Loucy (cell line): ENCODE results near the gene RPTOR.

Experiments
- H2AFZ ChIP-seq: fragments of 200-600 bp; sonication (generic); 2 replicates; pipeline ENCODE4 v1.6.0; 2016; ENCODE audit warnings: antibody characterized with exemption, mild to moderate bottlenecking, low read length, moderate library complexity
- H3F3A ChIP-seq: fragments of 200-600 bp; 2 replicates; pipeline ENCODE4 v1.6.0; 2016; ENCODE audit warnings: antibody characterized with exemption, low read depth, mild to moderate bottlenecking
- H3K27me3 ChIP-seq: fragments of 200-600 bp; sonication (generic); 2 replicates; pipeline ENCODE4 v1.6.1; 2014; ENCODE audit warnings: low read length, mild to moderate bottlenecking; ENCODE audit not compliant: insufficient read depth, poor library complexity, severe bottlenecking
- H3K36me3 ChIP-seq: fragments of 200-600 bp; sonication (generic); 2 replicates; pipeline ENCODE4 v1.6.1; 2016; ENCODE audit warnings: low read length; ENCODE audit not compliant: insufficient read depth
- H3K4me1 ChIP-seq: fragments of 200-600 bp; sonication (generic); 2 replicates; pipeline ENCODE4 v1.5.1; 2014; ENCODE audit warnings: low read length, mild to moderate bottlenecking; ENCODE audit not compliant: insufficient read depth, poor library complexity, severe bottlenecking
- H3K4me2 ChIP-seq: fragments of 200-600 bp; sonication (generic); 2 replicates; pipeline ENCODE4 v1.6.0; 2014; ENCODE audit warnings: antibody characterized with exemption, low read length, low read depth, mild to moderate bottlenecking; ENCODE audit not compliant: poor library complexity, severe bottlenecking
- H3K4me3 ChIP-seq: fragments of 200-600 bp; sonication (generic); 2 replicates; pipeline ENCODE4 v1.5.1; 2014; ENCODE audit warnings: low read length, mild to moderate bottlenecking, mixed read lengths; ENCODE audit not compliant: poor library complexity, severe bottlenecking
- H3K79me2 ChIP-seq: fragments of 200-600 bp; sonication (generic); 2 replicates; pipeline ENCODE4 v1.6.1; 2014; ENCODE audit warnings: low read length; ENCODE audit not compliant: insufficient read depth
- H3K9ac ChIP-seq: fragments of 200-600 bp; sonication (generic); 2 replicates; pipeline ENCODE4 v1.6.0; 2014; ENCODE audit warnings: mild to moderate bottlenecking, low read depth, low read length, moderate library complexity; ENCODE audit not compliant: poor library complexity, severe bottlenecking
- H3K9me2 ChIP-seq: fragments of 200-600 bp; sonication (generic); replicated peaks from 2 replicates; pipeline ENCODE4 v1.6.1; 2016; ENCODE audit warnings: low read depth, low read length, mixed read lengths
- H3K9me3 ChIP-seq: fragments of 200-600 bp; sonication (generic); 2 replicates; pipeline ENCODE4 v1.6.1; 2014; ENCODE audit warnings: mild to moderate bottlenecking, antibody characterized with exemption, low read length, low read depth; ENCODE audit not compliant: insufficient read depth
- H4K20me1 ChIP-seq: fragments of 200-600 bp; sonication (generic); 2 replicates; pipeline ENCODE4 v1.6.0; 2014; ENCODE audit warnings: antibody characterized with exemption, low read length, mild to moderate bottlenecking; ENCODE audit not compliant: insufficient read depth, poor library complexity, severe bottlenecking
- EZH2phosphoT487 ChIP-seq: fragments of 200-600 bp; IDR thresholded peaks from 2 replicates; pipeline ENCODE4 v1.6.1; 2018; ENCODE audit warnings: antibody characterized with exemption, mild to moderate bottlenecking, moderate library complexity, borderline replicate concordance
- TF ChIP-seq, protein P1 (sequence below): fragments of 200-600 bp; sonication (generic); conservative IDR thresholded peaks from 2 replicates; pipeline ENCODE4 v1.5.1; 2014; ENCODE audit warnings: mild to moderate bottlenecking, antibody characterized with exemption, low read length

The RPTOR gene

DNA sequence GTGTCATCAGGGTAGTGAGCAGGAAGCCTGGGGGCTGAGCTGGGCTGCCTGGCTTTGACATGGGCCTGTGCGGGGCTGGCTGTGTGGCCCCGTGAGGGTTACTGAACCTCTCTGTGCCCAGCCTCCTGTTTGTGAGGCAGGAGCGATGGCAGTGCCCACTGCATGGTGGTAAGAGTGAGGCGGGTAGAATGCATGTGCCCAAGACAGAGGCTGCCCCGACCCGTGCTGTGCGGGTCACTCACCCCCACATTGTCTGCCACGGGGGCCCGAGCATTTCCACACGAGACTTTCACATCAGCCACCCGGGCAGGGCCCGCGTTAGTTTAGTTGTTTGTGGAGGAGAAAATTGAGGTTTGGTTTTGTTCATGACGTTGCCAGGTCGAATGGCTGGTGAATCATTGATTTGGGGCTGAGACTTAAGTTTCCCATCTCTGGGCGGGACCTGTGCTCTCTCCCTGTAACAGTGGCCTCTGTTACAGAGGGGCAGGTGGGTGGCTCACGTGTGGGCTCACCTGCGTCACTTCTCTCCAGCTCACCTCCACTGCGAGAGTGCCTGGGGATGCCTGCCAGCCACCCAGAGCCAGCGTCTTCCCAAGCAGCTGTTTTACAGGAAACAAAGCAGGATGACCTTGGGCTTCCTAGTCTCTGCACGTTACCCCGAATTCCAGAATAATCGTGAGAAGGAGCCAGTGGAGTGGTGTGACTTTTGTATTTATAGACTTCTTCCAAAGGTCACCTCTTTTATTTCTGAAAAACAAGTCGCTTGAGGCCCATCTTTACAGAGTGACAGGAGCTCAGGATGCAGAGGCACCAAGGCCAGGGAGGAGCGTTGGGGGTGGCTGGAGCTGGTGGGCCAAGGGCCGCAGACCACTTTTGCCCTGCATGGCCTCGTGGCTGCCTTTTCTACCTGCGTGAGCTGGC is 150.6 kb downstream of the RPTOR start:
- TF ChIP-seq, protein P1, sequence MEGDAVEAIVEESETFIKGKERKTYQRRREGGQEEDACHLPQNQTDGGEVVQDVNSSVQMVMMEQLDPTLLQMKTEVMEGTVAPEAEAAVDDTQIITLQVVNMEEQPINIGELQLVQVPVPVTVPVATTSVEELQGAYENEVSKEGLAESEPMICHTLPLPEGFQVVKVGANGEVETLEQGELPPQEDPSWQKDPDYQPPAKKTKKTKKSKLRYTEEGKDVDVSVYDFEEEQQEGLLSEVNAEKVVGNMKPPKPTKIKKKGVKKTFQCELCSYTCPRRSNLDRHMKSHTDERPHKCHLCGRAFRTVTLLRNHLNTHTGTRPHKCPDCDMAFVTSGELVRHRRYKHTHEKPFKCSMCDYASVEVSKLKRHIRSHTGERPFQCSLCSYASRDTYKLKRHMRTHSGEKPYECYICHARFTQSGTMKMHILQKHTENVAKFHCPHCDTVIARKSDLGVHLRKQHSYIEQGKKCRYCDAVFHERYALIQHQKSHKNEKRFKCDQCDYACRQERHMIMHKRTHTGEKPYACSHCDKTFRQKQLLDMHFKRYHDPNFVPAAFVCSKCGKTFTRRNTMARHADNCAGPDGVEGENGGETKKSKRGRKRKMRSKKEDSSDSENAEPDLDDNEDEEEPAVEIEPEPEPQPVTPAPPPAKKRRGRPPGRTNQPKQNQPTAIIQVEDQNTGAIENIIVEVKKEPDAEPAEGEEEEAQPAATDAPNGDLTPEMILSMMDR, result no peak
- TF ChIP-seq EZH2phosphoT487, result no peak
- Histone ChIP-seq H3K4me3 (no peak overlapping the region), H3K9me3 (no peaks in the 10 kb centered on the region), H3K27me3 (no peaks in the 10 kb centered on the region), H3K9ac (no peak overlapping the region), H3K9me2 (no peaks in the 10 kb centered on the region), H3K79me2 (peaks cover 60% of the 10 kb centered on the region), H3K4me2 (no peak overlapping the region), H2AFZ (no peak overlapping the region), H3K36me3 (no peaks in the 10 kb centered on the region), H4K20me1 (no peaks in the 10 kb centered on the region), H3K4me1 (peaks cover 7% of the 10 kb centered on the region), H3F3A (no peaks in the 10 kb centered on the region)

DNA sequence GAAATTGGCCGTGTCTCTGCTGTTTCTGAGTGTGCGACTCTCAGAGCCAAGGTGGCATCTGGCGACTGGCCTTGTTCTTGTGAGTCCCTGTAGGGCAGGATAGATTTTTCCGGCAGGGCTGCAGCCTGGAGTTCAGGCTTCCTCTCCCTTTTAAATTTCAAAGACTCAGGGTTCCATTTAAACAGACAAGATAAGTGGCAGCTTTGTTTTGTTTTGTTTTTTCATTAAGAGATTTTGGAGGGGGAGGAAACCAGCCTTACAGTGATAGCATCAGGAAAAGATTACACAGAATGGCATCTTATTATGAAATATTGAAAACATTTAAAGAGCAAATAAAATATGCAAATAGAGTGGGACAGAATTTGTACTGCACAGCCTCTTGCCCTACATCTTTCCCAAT is 151.3 kb downstream of the RPTOR start:
- no peak overlapping the region for H3K9ac ChIP-seq
- H3K9me3 ChIP-seq, result no peaks in the 10 kb centered on the region
- no peaks in the 10 kb centered on the region for H3F3A ChIP-seq
- TF ChIP-seq, protein P1, result no peak
- TF ChIP-seq EZH2phosphoT487, result no peak
- no peaks in the 10 kb centered on the region for H4K20me1 ChIP-seq
- H3K4me2 ChIP-seq, result no peak overlapping the region
- peaks cover 3% of the 10 kb centered on the region for H3K4me1 ChIP-seq
- no peaks in the 10 kb centered on the region for H3K27me3 ChIP-seq
- no peaks in the 10 kb centered on the region for H3K9me2 ChIP-seq
- peaks cover 67% of the 10 kb centered on the region for H3K79me2 ChIP-seq
- no peaks in the 10 kb centered on the region for H3K36me3 ChIP-seq
- H3K4me3 ChIP-seq, result no peak overlapping the region
- H2AFZ ChIP-seq, result no peak overlapping the region

DNA sequence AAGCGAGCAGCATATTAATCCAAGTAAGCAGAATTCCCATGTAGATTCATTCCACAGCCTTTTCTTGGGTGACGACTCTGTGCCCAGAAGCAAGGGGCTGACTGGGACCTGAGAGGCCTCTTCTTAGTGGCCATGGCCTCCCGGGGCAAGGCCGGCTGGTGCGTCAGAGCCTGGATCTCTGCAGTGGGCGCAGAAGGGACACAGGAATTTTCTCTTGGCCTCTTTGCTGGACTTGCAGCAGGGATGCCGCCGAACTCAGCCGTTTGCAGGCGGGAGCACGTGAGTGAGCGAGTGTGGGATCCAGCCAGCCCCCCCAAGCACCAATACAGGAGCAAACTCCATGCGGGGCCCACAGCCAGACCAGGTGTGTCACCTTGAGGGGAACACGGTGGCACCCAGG is 151.8 kb downstream of the RPTOR start:
- H3K79me2 ChIP-seq, result peaks cover 68% of the 10 kb centered on the region
- no peaks in the 10 kb centered on the region for H3F3A ChIP-seq
- no peaks in the 10 kb centered on the region for H3K27me3 ChIP-seq
- H2AFZ ChIP-seq, result no peak overlapping the region
- no peak overlapping the region for H3K4me3 ChIP-seq
- no peaks in the 10 kb centered on the region for H3K36me3 ChIP-seq
- H3K4me1 ChIP-seq, result peaks cover 3% of the 10 kb centered on the region
- no peaks in the 10 kb centered on the region for H3K9me2 ChIP-seq
- H3K9me3 ChIP-seq, result no peaks in the 10 kb centered on the region
- no peak overlapping the region for H3K9ac ChIP-seq
- no peak overlapping the region for H3K4me2 ChIP-seq
- no peaks in the 10 kb centered on the region for H4K20me1 ChIP-seq
- TF ChIP-seq, protein P1, result no peak
- no peak for TF ChIP-seq EZH2phosphoT487
